ENCODE results near the gene SLIT3.

- no peak for TF ChIP-seq CTCF (IDR thresholded peaks at IDR 0.05)
- TF ChIP-seq POLR2A (IDR thresholded peaks at IDR 0.05), result no peak
Observed at GRCh38 chr5:168798065-168799023, 502.6 kb downstream of the SLIT3 start.
